ENCODE measurements around the gene AFDN.

The AFDN gene

GRCh38 chr6:167840526-167841179, 13.9 kb downstream of the AFDN start:
- no peak for DNase-seq (ENCODE audit: low read depth in 1 of 2, low spot score in 1 of 2)

- no peak for DNase-seq (ENCODE audit: low read depth in 1 of 2, low spot score in 1 of 2)
Observed at GRCh38 chr6:167841981-167842380, 15.3 kb downstream of the AFDN start.

- no peak for DNase-seq (ENCODE audit: low read depth in 1 of 2, low spot score in 1 of 2)
Observed at GRCh38 chr6:167842457-167842856, 15.7 kb downstream of the AFDN start.

- no peak for DNase-seq (ENCODE audit: low read depth in 1 of 2, low spot score in 1 of 2)
Observed at GRCh38 chr6:167843023-167843422, 16.3 kb downstream of the AFDN start.

GRCh38 chr6:167845856-167846255, 19.1 kb downstream of the AFDN start:
- no peak for DNase-seq (ENCODE audit: low read depth in 1 of 2, low spot score in 1 of 2)

GRCh38 chr6:167846997-167847606, 20.4 kb downstream of the AFDN start:
- DNase-seq (ENCODE audit: low read depth in 1 of 2, low spot score in 1 of 2), result no peak

GRCh38 chr6:167847936-167848335, 21.2 kb downstream of the AFDN start:
- DNase-seq (ENCODE audit: low read depth in 1 of 2, low spot score in 1 of 2), result no peak

- no peak for DNase-seq (ENCODE audit: low read depth in 1 of 2, low spot score in 1 of 2)
Observed at GRCh38 chr6:167848783-167849182, 22.1 kb downstream of the AFDN start.

GRCh38 chr6:167849846-167850459, 23.2 kb downstream of the AFDN start:
- DNase-seq (ENCODE audit: low read depth in 1 of 2, low spot score in 1 of 2), result no peak

- DNase-seq (ENCODE audit: low read depth in 1 of 2, low spot score in 1 of 2), result no peak
Observed at GRCh38 chr6:167850782-167851181, 24.1 kb downstream of the AFDN start.

GRCh38 chr6:167851370-167851952, 24.8 kb downstream of the AFDN start:
- no peak for DNase-seq (ENCODE audit: low read depth in 1 of 2, low spot score in 1 of 2)

GRCh38 chr6:167855825-167856425, 29.2 kb downstream of the AFDN start:
- DNase-seq (ENCODE audit: low read depth in 1 of 2, low spot score in 1 of 2), result no peak

GRCh38 chr6:167856474-167856873, 29.8 kb downstream of the AFDN start:
- no peak for DNase-seq (ENCODE audit: low read depth in 1 of 2, low spot score in 1 of 2)

- DNase-seq (ENCODE audit: low read depth in 1 of 2, low spot score in 1 of 2), result no peak
Observed at GRCh38 chr6:167856999-167857660, 30.4 kb downstream of the AFDN start.

- DNase-seq (ENCODE audit: low read depth in 1 of 2, low spot score in 1 of 2), result no peak
Observed at GRCh38 chr6:167858086-167858591, 31.4 kb downstream of the AFDN start.

GRCh38 chr6:167858842-167859664, 32.3 kb downstream of the AFDN start:
- no peak for DNase-seq (ENCODE audit: low read depth in 1 of 2, low spot score in 1 of 2)

- DNase-seq (ENCODE audit: low read depth in 1 of 2, low spot score in 1 of 2), result no peak
Observed at GRCh38 chr6:167860550-167861226, 34.0 kb downstream of the AFDN start.

GRCh38 chr6:167861424-167861823, 34.7 kb downstream of the AFDN start:
- no peak for DNase-seq (ENCODE audit: low read depth in 1 of 2, low spot score in 1 of 2)

GRCh38 chr6:167863897-167864296, 37.2 kb downstream of the AFDN start:
- DNase-seq (ENCODE audit: low read depth in 1 of 2, low spot score in 1 of 2), result no peak

- no peak for DNase-seq (ENCODE audit: low read depth in 1 of 2, low spot score in 1 of 2)
Observed at GRCh38 chr6:167866642-167867041, 39.9 kb downstream of the AFDN start.
